ENCODE measurements around the gene PLCH1.

Gene PLCH1

DNA sequence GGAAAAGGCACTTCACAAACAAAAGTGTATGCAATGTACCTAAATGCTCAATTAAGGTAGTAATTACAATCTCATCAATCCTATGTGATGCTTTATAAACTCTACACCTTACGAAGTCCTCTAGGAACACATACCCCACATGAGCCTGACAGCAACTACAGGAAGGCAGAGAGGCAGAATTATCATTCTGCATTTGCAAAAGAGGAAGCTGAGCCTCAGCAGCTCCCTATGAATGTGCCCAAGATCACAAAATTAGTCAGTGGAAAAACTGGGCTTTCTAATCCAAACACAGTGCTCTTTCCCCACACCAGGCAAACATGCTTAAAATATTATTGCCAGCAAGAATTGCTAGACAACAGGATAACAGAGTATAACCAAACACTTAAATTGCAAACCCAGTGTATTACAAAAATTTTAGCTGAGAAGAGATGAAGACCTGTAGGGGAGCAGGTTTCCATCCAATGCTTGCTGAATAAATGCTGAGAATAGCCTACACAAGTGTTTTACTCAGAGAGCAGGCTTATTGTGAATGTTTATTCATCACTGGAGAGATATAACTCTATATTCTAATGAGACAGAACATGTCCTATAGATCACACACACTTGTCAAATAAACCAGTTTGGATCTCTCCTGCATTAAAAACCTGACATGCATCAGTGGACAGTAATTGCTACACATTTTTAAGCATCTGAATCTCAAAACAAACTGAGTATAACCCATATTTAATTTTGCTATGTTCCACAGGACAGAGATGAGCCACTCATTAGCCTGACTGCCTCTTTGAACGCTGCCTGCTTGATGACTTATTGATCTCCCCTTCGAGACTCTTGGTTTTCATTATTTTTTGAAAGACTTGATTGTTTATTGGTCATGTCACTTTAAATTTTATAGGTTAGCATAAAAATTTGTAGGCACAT is 62.2 kb downstream of the PLCH1 start:
- DNase-seq (ENCODE audit: low read depth): no peak

DNA sequence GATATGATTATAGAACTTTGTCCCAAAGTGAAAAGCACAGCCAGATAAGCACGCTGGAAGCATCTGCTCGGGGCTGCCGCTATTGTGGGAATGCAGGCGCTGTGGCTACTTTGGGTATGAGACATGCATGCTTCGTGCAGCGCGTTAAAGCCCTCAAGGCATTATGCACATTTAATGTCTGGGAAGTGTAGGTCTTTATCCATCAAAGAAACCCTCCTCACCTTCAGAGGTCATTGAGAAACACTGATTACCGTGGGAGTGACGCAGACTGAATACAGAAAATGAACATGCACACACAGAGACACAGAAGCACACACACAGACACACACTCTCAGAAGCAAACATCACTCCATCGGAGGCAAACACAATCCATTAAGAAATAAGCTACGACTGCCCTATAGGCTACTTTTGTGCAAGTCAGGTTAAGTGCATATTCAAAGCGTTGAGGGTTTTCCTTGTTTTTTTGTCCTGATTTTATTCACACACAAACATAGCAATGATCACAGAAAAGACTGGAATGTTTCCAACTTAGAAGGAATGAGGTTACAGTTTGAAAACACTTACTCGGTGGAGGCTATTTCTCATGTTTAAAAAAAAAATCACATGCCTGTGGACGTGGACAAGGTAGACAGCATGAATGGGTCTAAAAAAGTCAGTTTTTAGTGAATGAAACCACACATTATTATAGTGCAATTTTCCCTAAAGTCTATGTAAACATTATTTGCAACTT is 68.5 kb downstream of the PLCH1 start:
- DNase-seq (ENCODE audit: low read depth): no peak

- DNase-seq (ENCODE audit: low read depth): no peak
Observed at GRCh38 chr3:155675094-155675493, 69.8 kb downstream of the PLCH1 start.

DNA sequence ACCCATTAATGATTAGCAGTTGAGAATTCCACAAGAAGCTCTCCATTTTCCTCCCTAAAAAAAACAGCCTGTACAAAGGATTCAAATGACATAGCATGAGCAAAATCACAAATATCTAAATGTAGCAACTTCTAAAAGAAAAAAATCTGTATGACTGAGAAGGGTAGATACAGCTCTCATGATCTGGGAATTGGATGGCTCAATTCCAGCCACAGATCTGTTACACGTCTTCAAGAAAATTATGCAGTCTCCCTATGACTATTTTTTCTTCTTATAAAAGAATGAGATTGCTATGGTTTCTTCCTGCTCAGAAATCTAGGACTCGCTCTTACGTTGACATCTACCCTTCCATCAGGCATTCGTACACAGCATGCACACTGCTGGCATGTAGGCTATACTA is 71.5 kb downstream of the PLCH1 start:
- DNase-seq (ENCODE audit: low read depth): no peak

- DNase-seq (ENCODE audit: low read depth): no peak
Observed at GRCh38 chr3:155670335-155670734, 74.5 kb downstream of the PLCH1 start.

GRCh38 chr3:155667988-155668387 is 76.9 kb downstream of the PLCH1 start:
- no peak for DNase-seq (ENCODE audit: low read depth)

GRCh38 chr3:155664925-155665695 is 79.8 kb downstream of the PLCH1 start:
- DNase-seq (ENCODE audit: low read depth): no peak

DNA sequence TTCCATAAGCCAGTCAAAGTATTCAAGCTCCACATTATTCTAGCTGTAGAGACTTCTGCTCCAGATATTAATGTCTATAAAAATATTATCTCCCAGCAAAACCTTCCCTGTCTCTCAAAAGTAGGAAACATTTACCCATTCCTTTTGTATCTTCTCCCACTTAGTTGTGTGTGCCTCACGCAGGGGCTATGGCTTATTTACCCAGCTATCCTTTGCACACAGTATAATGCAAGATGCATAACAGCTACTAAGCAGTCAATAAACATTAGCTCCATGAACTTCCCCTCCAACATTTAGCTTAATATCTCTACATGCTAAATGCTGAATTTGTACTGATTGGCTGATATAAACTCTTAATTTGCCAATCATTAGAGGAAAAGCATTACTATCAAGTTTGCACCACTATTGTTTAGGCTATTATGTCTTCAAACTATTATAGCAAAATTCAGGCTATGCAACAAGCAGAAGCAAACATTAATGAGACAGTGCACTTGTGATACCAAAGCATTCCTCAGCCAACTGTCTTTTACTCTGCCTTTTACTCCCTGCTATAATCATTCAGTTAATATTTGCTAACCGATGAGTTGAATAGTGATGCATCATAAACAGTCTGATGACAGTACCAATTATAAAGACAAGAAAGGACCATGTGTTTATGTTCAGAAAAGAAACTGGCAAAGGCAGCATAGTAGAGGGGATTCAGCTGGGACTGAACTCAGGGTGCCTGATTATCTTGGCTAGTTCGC is 81.2 kb downstream of the PLCH1 start:
- DNase-seq (ENCODE audit: low read depth): no peak

GRCh38 chr3:155661760-155662159 is 83.1 kb downstream of the PLCH1 start:
- DNase-seq (ENCODE audit: low read depth): no peak

- no peak for DNase-seq (ENCODE audit: low read depth)
Observed at GRCh38 chr3:155661042-155661441, 83.8 kb downstream of the PLCH1 start.

GRCh38 chr3:155658671-155659261 is 86.1 kb downstream of the PLCH1 start:
- DNase-seq (ENCODE audit: low read depth): no peak

GRCh38 chr3:155658006-155658405 is 86.9 kb downstream of the PLCH1 start:
- DNase-seq (ENCODE audit: low read depth): no peak

DNA sequence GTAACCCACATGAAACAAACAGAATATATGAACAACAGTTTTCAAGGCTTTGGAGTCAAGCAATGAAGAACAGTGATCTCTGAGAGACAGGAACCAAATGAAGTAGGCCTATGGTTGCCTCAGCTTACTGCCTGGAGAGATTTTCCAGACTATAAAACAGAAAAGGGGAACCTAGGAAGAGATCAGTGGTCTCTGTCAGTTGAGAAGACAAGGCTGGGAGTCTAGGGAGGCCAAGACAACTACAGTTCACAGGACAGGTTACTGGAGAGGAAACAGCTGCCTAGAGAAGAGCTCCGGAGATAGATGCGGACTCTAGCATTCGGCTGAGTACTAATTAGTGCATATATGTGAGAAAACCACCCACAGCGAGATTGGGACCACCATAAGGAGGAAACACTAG is 87.7 kb downstream of the PLCH1 start:
- DNase-seq (ENCODE audit: low read depth): no peak

DNA sequence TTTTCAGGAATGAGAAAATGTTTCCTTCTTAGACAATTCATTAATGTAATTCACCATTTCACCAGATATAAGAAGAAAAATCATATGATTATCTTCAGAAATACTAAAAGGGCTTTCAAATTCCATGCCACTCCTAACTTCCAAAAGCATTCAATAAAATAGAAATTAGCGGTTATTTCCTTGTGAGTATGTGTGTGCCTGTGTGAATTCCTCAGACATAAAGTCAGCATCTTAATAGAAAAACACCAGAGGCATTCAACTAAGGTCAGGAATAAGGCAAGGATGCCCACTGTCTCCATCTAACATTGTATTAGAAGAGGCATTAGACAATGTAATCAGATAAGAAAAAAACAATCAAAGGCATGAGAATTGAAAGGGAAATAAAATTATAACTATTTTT is 88.4 kb downstream of the PLCH1 start:
- no peak for DNase-seq (ENCODE audit: low read depth)

- no peak for DNase-seq (ENCODE audit: low read depth)
Observed at GRCh38 chr3:155651489-155652218, 93.2 kb downstream of the PLCH1 start.

DNA sequence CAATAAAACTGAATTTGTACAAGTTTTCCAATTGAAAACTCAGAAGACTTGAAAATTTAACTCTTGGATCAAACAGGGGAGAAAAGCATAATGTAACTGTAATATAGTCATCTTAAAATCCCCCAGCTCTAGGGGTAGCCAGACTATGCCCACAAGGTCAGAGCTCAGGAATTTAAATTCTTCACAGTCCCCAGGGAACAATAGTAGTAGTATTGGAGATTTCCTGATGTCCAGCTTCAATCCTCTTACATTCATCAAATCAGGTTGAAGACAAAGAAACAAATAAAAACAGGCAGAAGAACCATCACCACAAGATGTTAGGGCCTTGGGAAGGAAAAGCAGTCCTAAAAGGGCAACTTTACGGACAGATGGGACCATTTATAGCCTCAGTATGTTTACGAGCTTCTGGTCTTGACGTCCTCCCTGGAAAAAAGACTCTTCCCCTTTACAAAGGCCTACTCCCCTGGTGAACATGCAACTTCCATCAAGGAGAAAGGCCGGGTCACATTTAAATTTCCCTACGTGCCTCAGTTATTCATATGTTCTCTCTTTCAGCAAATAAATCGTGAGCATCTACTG is 96.8 kb downstream of the PLCH1 start:
- no peak for DNase-seq (ENCODE audit: low read depth)

GRCh38 chr3:155647206-155647605 is 97.7 kb downstream of the PLCH1 start:
- DNase-seq (ENCODE audit: low read depth): no peak

DNA sequence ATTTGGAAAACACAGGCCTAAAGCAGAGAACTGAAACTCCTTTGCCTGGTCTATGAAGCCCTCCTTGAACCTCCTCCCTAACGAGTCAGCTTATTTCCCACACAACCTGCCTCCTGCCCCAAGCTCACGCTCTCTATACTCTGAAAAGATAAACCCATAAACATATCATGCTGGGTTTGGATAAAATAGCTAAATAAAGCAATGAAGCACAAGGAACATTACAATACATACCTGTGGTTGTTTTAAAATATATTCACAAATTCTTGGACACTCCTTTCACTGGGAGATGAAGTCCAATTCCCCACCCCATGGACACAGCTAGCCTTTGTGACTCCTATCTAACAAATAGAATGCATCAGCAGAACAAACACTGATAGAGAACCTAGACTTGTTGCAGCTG is 98.2 kb downstream of the PLCH1 start:
- DNase-seq (ENCODE audit: low read depth): no peak

DNA sequence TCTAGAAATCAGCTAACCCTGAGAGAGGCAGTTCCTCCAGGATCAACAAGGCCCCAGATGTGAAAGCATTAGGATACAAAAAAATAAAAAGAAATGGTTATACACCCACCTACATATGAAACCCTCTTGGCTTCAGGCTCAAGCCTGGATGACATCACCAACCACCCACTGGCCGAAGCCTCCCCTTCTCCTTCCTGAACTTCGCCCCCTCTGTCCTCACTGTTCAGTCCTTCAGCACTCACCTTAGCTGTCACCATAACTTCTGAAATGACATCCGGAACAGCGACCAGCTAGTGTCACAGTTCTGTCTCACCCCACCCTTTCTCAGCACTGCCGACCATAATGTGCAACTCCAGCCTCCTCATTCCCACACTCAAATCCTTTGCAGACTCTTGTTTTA is 98.7 kb downstream of the PLCH1 start:
- DNase-seq (ENCODE audit: low read depth): no peak

GRCh38 chr3:155643581-155644165 is 101.2 kb downstream of the PLCH1 start:
- no peak for DNase-seq (ENCODE audit: low read depth)

Measured in stimulated activated CD8-positive, alpha-beta memory T cell treated with anti-CD3 and anti-CD28 coated beads, Interleukin-15, amount 100 ng/mL, for 24 hours (primary cell).